ENCODE data around the gene ORMDL2. TPM values are rescaled to one million over a fixed set of nuclear protein-coding genes. Genes with fewer than 3 reads are reported as not detected.

Gene ORMDL2
- total and polyA plus RNA-seq, 2 experiments from 2014 or later = 28.6 to 106 TPM

GRCh38 chr12:55780685-55781084 lies 37.2 kb upstream of the ORMDL2 start:
- TF ChIP-seq EZH2phosphoT487 (IDR thresholded peaks at IDR 0.05; ENCODE audit: low read depth, severe bottlenecking, unreplicated experiment) = no peak
- no peak for TF ChIP-seq CTCF (IDR thresholded peaks at IDR 0.05; ENCODE audit: poor library complexity)
- TF ChIP-seq EZH2 (IDR thresholded peaks at IDR 0.05; ENCODE audit: borderline replicate concordance) = no peak
- no peak for DNase-seq (ENCODE audit: low spot score)
- H3K36me3 ChIP-seq (replicated peaks; ENCODE audit: insufficient read depth, low read depth) = no peaks in the 10 kb centered on the region

GRCh38 chr12:55788546-55788945 lies 29.3 kb upstream of the ORMDL2 start:
- H3K4me1 ChIP-seq (ENCODE audit: insufficient read depth) = no peaks in the 10 kb centered on the region
- H3K4me3 ChIP-seq = no peak overlapping the region
- no peak overlapping the region for H3K27ac ChIP-seq
- peaks cover 3% of the 10 kb centered on the region for H3K36me3 ChIP-seq (replicated peaks; ENCODE audit: insufficient read depth, low read depth)
- no peaks in the 10 kb centered on the region for H4K20me1 ChIP-seq (ENCODE audit: insufficient read depth, poor library complexity, severe bottlenecking)
- no peaks in the 10 kb centered on the region for H3K9me3 ChIP-seq (ENCODE audit: low read depth)
- TF ChIP-seq EZH2 (IDR thresholded peaks at IDR 0.05; ENCODE audit: borderline replicate concordance) (no peak), EZH2phosphoT487 (IDR thresholded peaks at IDR 0.05; ENCODE audit: low read depth, severe bottlenecking, unreplicated experiment) (no peak), CTCF (IDR thresholded peaks at IDR 0.05; ENCODE audit: poor library complexity) (no peak)
- WGBS (ENCODE audit: low lambda C conversion rate, missing lambda C conversion rate) = 98% methylated on average over 7 of the region's 7 CpGs
- no peak overlapping the region for H2AFZ ChIP-seq
- no peaks in the 10 kb centered on the region for H3K27me3 ChIP-seq
- H3K79me2 ChIP-seq = peaks cover 31% of the 10 kb centered on the region
- no peaks in the 10 kb centered on the region for H3K9me2 ChIP-seq (replicated peaks; ENCODE audit: insufficient read depth)
- DNase-seq (ENCODE audit: low spot score) = no peak
- H3K4me2 ChIP-seq = no peak overlapping the region

More at GRCh38 chr12:55780685-55781084, 37.2 kb upstream of the ORMDL2 start:
- WGBS (ENCODE audit: low lambda C conversion rate, missing lambda C conversion rate) = 82% methylated on average over 2 of the region's 2 CpGs
- Histone ChIP-seq H3K27me3 (no peaks in the 10 kb centered on the region), H3K9me3 (ENCODE audit: low read depth) (no peaks in the 10 kb centered on the region), H3K4me1 (ENCODE audit: insufficient read depth) (no peaks in the 10 kb centered on the region), H2AFZ (no peak overlapping the region), H3K4me2 (no peak overlapping the region), H4K20me1 (ENCODE audit: insufficient read depth, poor library complexity, severe bottlenecking) (peaks cover 4% of the 10 kb centered on the region), H3K27ac (no peak overlapping the region), H3K4me3 (no peak overlapping the region), H3K79me2 (peaks cover 37% of the 10 kb centered on the region), H3K9me2 (replicated peaks; ENCODE audit: insufficient read depth) (no peaks in the 10 kb centered on the region)

- H3K4me3 ChIP-seq = no peak overlapping the region
- no peak for DNase-seq (ENCODE audit: low spot score)
- 88% methylated on average over 2 of the region's 2 CpGs for WGBS (ENCODE audit: low lambda C conversion rate, missing lambda C conversion rate)
These were observed 28.7 kb upstream of the ORMDL2 start for GRCh38 chr12:55789171-55789570.

More at GRCh38 chr12:55789171-55789570, 28.7 kb upstream of the ORMDL2 start:
- no peaks in the 10 kb centered on the region for H4K20me1 ChIP-seq (ENCODE audit: insufficient read depth, poor library complexity, severe bottlenecking)
- H3K79me2 ChIP-seq = peaks cover 27% of the 10 kb centered on the region
- H3K27ac ChIP-seq = no peak overlapping the region
- TF ChIP-seq CTCF (IDR thresholded peaks at IDR 0.05; ENCODE audit: poor library complexity) (no peak), EZH2 (IDR thresholded peaks at IDR 0.05; ENCODE audit: borderline replicate concordance) (no peak), EZH2phosphoT487 (IDR thresholded peaks at IDR 0.05; ENCODE audit: low read depth, severe bottlenecking, unreplicated experiment) (no peak)
- H3K36me3 ChIP-seq (replicated peaks; ENCODE audit: insufficient read depth, low read depth) = peaks cover 3% of the 10 kb centered on the region
- H3K4me1 ChIP-seq (ENCODE audit: insufficient read depth) = no peaks in the 10 kb centered on the region
- H2AFZ ChIP-seq = no peak overlapping the region
- H3K4me2 ChIP-seq = no peak overlapping the region
- no peaks in the 10 kb centered on the region for H3K9me2 ChIP-seq (replicated peaks; ENCODE audit: insufficient read depth)
- no peaks in the 10 kb centered on the region for H3K27me3 ChIP-seq
- no peaks in the 10 kb centered on the region for H3K9me3 ChIP-seq (ENCODE audit: low read depth)

Data from hepatocyte (in vitro differentiated cells).